NCI-H146 (cell line): ENCODE data around the gene PPP2CA.
"Not testable (repeated sequence)": the region's sequence is repeated elsewhere in the genome, so short reads cannot be mapped to it uniquely, and the experiment has no call there.

ENCODE experiments used
- DNase-seq: peaks from one replicate; lab custom pipeline; 2025; lab: John Stamatoyannopoulos, UW

Gene PPP2CA

DNA sequence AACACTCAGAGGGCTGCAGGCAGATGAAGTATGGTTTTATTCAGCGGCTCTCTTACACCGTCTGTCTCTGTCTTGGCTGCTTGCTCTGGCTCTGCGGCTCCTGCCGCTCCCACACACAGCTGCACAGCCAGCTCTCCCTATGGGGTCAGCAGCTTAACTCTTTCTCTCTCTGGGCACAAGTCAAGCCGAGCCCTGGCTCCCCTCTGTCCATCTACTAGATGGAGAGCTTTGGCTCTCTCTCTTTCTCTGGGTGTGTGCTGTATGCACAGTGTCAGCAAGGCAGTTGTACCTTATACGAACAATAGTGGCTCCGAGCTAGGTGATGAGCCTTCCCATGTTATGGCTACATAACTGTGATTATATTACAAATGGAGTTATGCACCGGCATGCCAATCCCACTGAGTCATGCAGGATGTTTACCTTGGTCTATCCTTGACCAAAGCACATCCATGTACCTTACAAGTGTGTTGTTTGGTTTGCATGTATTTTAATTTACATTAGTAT, 19.3 kb upstream of the PPP2CA start:
- no peak for DNase-seq

DNA sequence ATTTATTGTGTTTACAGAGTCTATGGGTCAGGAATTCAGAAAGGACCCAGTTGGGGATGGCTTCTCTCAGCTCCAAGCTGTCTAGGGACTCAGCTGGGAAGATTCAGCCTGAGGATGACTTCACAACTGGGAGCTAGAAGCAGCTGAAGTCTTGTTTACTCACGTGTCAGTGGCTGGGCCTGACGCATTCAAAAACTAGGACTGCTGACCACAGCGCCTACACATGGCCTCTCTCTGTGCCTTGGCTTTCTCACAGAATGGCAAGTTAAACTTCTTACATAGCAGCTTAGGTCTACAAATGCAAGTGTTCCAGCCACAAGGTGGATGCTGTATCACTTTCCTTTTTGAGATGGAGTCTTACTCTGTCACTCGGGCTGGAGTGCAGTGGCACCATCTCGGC, 16.3 kb upstream of the PPP2CA start:
- no peak for DNase-seq

DNA sequence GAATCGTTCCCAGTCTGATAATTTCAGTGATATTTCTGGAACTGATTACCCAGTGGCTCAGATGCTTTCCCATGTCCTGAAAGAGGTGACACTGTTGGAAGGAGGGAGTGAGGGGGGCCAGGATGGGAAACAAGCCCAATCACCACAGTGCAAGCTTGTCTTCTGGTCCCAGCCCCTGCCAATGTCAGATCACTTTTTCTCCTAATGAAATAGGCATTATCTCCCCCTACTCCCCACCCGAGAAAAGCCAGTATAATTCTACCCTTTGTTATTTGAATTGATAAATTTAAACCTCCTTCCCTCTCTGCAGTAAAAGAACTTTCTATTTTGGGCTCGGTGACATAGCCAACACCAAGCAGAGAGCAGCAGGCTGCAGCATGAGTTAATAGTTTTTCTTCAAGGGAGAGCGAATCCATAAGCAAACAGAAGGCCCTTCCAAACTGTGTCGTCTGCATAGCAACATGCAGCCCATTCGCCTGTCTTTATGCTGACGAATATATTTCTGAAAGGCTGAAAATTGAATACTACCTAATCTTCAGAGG, 14.6 kb upstream of the PPP2CA start:
- peak; percentile 31 for DNase-seq

DNA sequence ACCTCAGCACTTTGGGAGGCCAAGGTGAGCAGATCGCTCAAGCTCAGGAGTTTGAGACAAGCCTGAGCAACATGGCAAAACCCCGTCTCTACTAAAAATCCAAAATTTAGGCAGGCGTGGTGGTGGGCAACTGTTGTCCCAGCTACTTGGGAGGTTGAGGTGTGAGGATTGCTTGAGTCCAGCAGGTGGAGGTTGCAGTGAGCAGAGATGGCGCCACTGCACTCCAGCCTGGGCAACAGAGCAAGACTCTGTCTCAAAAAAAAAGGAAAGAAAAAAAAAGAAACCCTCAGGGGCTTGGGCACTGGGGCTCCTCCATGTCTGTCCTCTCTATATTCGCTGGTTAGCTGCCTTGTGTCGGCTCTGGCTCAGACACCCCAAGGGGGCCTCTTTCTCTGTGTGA, 10.9 kb upstream of the PPP2CA start:
- no peak for DNase-seq

DNA sequence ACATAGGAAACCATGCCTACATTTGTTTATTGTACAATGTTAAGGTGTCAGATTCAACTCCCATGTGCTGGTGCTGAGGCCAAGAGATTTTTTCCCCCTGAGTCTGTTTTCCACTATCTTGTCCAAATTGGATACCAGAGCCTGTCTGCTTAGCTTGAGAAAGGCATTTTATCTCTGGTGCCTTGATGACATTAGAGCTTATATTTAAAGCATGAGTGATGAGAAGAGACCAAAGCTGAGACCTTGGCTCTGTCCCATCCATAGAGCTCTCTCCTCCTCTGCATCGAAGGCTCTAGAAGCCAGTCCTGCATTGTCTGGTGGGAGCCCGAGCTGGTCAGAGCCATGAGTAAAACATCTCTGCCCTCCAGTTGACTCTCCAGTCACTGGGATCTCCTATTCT, 10.4 kb upstream of the PPP2CA start:
- DNase-seq, result no peak

DNA sequence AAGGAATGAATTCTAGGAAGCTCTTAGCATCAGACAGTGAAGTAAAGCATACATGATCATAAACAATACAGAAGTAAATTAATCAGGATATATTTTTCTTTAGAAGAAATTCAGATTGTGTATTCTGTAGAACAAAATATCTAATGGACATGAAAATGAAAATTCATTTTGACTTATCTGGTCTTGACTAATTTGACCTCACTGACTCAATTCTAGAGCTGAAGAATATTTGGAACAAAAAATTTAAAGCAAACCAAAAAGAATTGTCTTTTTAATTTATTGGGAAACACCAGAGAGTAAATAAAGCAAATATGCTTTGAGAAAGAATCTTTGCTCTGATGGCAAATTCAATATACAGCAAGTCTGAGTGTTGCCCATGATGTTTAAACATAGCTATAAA, 2.8 kb upstream of the PPP2CA start:
- DNase-seq, result no peak

DNA sequence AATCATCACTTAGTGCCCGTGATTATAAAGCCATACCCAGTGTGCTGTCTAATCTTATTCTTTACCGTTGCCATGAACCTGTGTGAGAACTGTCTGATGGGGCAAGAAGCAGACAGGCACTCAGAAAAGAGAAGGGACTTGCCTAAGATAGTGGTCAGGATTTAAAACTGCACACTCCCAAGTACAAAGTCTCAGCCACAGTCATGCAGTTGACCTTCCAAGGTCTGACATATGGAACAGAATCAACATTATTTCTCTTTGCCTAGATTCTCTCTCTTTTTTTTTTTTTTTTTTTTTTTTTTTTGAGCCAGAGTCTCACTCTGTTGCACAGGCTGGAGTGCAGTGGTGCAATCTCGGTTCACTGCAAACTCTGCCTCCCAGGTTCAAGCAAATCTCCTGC, 1.9 kb upstream of the PPP2CA start:
- DNase-seq, result no peak

DNA sequence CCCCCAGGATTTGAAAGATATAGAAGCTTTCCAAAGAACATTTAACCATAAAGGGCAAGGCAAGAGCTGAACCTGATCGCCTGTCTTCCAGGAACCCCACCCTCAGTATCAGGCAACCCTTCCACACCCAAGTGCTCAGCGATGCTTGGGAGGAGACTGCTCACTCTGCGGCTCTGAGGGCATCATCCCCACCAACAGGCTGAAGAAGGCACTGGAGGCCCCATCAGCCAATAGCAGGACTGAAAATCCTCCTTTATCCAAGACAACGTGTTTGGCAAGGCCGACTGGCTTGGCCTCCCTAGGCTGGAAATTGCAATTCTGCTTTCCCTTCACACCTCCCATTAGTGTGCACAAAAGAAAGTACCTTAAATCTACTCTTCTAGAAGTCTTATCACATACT, 1.4 kb upstream of the PPP2CA start:
- DNase-seq, result peak; percentile 63

DNA sequence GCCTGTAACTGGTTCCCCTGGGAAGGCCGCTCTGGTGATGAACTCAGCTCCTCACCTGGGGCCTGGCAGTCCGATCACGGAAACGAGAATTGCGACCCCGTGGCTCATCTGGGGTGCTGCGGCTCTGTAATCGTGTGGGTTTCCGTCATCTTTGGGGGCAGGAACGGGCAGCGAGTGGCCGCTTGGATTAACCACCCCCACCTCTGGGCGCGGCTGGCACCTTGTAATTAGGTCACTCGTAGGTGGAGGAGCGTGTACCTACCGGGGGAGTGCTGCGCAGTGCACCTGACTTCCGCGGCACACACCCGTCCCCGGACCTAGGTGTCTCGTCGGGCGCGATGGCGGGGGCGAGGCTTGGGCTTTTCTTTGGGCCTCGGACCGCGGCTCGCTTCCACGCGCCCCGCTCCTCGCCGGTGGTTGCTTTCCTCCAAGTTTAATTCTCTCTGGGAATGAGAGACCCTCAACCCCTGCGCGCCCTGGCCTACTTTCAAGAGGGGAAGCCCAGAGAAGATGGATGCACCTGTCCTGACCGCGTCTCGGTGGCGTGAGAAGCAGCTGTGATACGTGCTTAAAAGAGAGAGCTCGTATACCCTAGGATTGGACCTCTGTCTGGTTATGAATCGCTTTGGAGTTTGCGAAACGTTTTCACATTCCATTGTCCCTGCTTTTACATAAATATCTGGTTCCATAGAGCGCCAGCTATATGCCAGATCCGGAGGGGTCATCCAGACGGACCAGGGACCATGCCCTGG, 744 bp upstream of the PPP2CA start:
- DNase-seq, result peak; percentile 89

DNA sequence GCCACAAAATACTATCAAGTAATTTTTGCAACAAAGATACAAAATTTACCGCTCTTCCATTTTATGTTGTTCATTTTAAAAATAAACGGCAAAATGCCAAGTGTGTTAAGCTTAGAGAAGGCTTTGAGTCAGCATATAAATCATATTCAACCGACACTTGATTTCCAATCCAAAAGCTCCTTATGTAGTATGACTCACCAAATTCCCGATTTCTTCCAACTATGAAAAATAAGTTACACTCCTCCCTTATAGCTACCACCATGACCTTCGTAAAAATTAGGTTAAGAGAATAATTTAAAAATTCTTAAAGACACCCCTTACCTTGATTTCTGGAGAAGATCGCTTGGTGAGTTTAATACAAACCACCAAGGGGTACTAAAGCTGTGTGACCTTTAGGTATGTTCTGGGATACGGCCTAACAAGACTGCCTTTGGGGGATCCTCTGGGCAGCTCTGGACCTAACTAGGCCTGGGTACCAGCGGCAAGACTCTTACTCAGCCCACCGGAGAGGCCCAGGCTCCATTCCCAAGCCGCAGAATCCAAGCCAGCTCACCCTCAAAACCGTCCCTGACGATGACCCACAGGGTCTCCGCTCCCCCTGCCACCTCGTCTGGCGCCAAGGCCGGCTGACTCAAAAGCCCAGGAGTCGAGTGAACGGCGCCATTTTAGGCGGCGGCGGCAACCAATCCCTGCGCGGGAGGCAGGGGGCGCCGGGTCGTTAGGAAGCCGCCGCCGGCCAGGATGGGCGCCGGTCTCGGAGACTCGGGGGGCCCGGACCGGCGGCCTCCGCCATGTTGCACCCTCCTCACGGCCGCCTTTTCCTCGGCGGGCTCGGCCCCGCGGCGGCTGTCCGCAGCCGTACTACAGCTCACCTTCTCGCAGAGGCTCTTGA, 739 bp downstream of the PPP2CA start:
- peak; percentile 58 for DNase-seq

DNA sequence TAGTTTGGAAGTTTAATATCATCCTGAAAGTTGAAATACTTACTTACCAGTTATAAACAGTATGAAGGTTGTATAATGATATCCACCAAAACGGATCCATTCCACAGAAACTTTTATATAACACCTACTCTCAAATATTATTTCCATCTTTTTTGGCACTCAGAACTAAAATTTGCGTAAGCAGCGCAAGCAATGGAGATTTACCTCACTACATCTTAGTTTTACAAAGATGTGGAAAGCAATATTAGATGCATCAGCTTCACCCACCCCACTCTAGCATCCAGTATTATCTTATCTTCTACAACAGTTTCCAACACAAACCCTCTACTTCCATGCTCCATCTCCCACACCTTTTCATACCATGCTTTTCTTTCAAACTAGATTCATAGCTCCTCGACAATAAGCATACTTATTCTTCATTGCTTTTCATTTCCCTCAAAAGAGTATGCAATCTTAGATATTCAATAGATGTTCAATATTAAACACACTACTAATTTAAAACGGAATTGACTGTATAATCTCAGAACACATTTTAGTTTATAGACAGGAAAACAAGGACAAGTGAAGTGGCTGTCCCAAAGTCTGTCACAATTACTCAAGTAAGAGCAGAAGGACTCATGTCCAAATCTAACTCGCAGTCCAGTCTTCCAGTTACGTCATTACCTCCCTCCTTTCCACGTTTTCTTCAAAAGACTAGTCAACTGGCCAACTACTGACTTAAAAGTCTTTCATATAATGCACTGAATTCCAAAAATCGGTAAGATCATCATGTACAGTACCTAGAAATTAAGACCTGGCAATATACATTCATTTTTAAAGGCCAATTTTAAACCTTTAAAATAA, 2.2 kb downstream of the PPP2CA start:
- DNase-seq, result no peak

DNA sequence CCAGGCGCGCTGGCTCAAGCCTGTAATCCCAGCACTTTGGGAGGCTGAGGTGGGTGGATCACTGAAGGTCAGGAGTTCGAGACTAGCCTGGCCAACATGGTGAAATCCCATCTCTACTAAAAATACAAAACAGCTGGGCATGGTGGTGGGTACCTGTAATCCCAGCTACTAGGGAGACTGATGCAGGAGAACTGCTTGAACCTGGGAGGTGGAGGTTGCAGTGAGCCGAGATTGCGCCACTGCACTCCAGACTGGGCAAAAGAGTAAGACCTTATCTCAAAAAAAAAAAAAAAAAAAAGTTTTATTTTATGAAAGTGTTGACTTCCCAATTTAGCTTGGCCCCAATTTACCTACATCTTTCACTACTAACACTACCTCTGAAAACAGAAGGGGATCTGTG, 4.2 kb downstream of the PPP2CA start:
- not testable (repeated sequence) for DNase-seq

DNA sequence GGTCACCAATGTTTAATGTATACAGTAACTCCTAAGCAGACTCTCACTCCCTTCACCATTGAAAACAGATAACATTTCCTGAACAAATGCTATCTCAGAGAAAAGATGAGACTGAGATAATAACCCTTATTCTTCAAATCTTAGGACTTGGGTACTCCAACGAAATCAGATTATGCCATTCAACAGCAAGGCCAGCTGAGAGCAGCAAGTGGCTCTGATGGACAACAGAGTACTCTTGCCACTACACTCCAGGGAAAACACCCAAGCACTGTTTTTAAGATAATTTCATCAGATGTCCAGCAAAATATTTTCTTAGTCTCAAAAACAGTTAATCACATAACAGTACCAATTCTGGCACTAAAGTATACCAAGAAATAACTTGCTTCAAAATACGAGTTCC, 10.1 kb downstream of the PPP2CA start:
- no peak for DNase-seq

DNA sequence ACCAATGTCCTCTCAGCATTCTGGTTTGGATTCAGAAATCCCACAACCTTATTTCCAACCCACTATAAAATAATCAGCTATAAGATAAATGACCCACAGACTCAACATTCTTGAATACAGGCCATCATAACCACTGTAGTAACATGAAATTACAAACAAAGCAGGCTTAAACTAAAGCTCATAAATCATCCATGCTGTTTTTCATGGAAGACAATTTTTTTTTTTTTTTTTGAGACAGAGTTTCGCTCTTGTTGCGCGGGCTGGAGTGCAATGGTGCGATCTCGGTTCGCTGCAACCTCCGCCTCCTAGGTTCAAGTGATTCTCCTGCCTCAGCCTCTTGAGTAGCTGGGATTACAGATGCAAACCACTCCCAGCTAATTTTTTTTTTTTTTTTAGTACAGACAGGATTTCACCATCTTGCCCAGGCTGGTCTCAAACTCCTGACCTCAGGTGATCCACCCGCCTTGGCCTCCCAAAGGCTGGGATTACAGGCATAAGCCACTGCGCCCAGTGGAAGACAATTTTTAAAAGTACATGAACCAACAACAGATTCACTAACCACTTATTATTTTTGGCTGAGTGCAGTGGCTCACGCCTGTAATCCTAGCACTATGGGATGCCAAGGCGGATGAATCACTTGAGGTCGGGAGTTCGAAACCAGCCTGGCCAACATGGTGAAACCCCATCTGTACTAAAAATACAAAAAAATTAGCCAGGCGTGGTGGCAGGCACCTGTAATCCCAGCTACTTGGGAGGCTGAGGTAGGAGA, 14.4 kb downstream of the PPP2CA start:
- not testable (repeated sequence) for DNase-seq

DNA sequence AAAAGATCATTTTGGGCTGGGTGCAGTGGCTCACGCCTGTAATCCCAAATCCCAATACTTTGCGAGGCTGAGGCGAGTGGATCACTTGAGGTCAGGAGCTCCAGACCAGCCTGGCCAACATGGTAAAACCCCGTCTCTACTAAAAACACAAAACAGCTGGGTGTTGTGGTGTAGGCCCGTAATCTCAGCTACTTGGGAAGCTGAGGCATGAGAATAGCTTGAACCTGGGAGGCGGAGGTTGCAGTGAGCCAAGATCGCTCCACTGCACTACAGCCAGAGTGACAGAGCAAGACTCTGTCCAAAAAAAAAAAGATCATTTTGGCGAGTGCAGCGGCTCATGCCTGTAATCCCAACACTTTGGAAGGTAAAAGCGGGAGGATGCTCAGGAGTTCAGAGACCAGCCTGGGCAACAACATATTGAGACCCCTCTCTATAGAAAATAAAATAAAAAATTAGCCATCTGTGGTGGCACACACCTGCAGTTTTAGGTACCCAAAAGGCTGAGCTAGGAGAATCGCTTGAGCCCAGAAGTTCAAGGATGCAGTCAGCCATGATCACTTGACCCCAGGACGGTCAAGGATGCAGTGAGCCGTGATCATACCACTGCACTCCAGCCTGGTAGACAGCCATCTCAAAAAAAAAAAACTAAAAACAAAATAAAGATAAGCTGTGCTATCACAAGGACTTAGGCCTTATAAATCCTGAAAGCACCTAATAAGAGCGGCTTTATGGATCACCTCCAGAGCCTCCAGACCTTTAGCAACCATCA, 16.2 kb downstream of the PPP2CA start:
- DNase-seq, result no peak

DNA sequence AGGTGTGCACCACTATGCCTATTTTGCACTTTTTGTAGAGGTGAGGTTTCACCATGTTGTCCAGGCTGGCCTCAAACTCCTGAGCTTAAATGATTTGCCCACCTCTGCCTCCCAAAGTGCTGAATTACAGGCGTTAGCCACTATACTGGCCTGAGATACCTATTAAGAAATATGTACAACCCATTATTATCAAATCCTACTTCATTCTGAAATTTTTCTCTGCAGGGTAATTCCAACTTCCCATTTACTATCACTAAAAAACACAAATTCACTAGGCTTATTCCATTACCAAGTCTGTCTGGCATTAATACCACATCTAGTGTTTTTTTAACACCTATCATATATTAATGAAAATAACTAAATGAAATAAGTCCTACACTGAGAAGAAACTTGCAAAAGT, 18.2 kb downstream of the PPP2CA start:
- no peak for DNase-seq

DNA sequence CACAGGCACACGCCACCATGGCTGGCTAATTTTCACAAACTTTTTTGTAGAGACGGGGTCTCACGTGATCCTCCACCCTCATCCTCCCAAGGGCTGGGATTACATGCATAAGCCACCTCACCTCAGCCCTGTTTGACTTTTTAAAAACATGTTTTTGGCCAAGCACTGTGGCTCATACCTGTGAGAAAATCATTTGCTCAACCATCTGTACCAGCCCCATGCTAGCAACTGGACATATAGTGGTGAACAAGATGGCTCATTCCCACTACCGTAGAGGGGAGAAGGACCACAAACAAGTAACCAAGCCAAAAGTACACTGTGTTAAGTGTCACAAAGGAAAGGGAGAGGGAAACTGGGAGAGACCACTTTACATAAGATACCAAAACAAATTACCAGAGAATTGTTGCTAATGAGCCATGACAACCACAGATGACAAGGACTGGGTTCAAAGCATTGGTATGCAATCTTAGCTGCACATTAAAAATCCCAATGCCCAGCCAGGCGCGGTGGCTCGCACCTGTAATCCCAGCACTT, 19.2 kb downstream of the PPP2CA start:
- DNase-seq, result no peak

DNA sequence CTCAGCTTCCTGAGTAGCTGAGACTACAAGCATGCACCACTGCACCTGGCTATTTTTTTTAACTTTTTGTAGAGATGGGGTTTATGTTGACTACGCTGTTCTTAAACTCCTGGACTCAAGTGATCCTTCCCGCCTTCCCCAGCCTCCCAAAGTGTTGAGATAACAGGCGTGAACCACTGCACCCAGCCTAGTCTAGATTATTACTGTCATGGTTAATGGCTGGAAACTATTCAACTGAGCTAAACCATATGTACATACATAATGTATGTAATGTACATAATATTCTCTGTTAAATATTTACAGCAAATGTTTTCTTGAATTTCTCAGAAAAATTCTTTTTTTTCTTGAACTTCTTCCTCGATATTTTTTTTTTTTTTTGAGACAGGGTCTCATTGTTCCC, 21.3 kb downstream of the PPP2CA start:
- DNase-seq, result no peak

DNA sequence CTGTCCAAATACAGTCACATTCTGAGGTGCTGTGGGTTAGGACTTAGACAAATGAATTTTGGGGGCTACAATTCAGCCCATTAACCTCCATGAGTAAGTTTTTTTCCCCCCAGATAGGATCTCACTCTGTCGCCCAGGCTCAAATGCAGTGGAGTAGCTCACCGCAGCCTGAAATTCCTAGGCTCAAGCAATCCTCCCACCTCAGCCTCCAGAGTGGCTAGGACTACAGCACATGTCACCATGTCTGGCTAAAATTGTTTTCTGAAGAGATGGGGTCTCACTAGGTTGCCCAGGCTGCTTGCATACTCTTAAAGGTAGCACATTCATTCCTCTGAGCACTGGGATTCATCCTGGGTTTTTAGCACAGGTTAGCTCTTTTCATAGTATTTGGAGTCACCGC, 22.2 kb downstream of the PPP2CA start:
- no peak for DNase-seq

DNA sequence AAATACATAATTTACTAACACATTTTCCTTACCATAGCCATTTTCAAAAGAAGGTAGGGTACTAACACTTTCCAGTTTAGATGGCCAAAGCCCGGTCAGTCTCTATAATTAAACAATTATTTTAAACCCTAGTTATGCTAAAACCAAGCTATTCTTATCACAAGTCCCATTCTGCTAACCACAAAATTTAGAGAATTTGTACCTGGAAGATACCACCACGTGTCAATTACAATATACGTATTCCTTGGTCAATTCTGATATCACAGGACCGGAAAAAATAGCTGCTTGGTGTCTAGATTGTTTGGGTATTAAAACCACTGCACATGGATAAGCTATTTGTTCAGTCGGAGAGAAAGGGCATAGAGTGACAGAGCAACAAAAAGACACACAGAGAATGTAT, 30.2 kb downstream of the PPP2CA start:
- no peak for DNase-seq
